GM10847 (cell line): Measurements from ENCODE around the gene HTT.

ENCODE experiments used
- POLR2A ChIP-seq: IDR thresholded peaks from 2 replicates; pipeline ENCODE4 v1.6.1; 2011; ENCODE audit not compliant: insufficient read length; ENCODE audit errors: extremely low read depth

Gene HTT

GRCh38 chr4:3255611-3256186 is 181.2 kb downstream of the HTT start:
- TF ChIP-seq POLR2A = no peak

- TF ChIP-seq POLR2A = no peak
Observed at GRCh38 chr4:3256230-3257102, 182.0 kb downstream of the HTT start.

DNA sequence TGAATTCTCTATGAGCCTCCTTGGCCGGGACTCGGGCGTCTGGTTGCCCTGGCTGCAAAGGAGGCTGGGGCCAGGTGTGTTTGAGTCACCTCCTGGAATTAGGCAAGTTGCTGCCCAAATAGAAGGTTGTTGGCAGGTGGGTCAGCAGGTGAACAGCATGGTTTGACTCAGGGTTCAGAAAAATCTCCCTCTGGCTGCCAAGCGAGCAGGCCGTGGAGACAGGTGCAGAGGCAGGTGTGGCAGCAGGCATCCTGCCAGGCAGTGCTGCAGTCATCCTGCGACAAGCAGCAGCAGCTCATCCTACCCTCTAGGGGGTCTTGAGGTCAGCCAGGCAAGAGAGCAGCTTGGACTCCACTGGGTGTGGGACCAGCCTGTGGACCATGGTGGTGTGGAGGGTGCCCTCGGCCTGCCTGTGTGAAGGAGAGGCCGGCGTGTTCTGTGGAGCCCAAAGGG is 182.6 kb downstream of the HTT start:
- no peak for TF ChIP-seq POLR2A

DNA sequence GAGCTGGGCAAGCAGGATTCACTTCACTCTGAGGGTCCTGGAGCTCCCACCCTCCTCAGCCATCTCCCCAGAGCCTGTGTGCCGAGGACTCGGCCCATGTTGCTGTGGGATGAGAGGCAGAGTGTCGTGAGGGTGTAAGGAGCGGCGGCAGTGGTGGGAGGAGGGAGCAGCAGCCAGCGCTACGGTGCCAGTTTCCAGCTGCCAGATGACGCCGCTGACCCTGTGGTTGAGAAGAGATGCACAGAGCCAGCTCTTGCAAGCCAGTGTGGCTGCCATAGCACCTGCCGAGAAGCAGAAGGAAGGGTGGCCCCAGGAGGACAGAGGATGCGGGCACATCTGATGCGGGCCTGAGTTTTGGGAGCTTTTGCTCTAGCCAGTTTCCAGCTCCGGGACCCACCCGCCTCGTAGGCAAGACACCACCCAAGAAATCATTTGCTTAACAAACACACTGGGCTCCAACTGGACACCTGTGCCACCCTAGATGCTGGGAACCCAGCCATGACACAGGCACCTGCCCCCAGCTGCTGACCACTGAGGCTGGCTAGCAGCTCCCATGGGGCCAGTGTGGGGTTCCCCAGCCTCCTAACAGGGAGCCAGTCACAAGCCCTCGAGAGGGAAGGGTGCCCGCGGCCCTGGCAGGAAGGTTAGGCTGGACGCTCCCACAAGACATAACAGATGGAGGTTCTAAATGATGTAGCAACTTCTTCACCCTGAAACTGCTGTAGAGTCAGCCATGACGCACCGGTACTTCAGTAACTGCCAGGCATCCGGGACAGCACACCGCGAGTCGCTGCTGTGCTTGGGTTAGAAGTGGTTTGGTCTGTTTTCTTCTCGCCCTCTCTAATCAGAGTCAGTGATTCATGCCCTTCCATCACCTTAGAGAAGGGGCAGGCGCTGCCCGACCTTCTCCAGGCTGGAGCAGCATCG is 183.3 kb downstream of the HTT start:
- TF ChIP-seq POLR2A = no peak

GRCh38 chr4:3261411-3262207 is 187.1 kb downstream of the HTT start:
- TF ChIP-seq POLR2A = no peak

DNA sequence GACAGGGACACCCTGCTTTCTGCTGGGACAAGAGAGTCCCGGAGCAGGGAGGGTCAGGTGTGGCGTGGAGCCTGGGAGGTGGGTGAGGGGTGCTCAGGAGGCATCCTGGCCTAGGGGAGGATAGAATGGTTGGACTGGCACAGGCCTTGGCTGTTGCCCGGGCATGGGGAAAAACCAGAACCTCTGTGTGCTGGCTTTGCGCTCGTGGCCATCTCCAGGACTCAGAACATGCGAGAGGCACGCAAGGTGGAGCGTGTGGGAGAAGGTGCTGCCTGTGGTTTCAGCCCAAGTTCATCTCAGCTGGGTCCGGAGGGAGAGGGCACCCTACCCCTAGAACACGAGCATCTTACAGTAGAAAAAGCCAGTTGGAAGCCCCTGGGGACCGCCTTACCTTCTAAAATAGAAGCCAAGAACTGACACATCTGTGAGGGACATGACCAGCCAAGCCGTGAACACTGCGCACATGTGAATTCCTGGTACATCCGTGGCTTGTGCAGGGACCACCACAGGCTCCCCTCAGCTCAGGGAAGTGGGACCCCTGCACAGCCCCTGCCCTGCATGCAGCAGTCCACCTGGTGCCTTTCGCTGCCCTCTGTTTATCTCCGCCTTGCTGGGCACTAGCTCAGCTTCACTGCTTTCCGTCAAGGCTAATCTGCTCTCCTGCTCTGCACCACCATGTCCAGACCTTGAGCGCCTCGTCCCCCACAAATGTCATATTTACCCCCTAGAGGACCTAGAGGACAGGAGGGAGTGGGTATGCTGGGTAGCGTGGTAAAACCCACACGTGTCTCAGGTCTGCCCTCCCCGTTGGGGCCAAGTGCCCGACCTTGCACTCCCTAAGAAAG is 187.9 kb downstream of the HTT start:
- TF ChIP-seq POLR2A = no peak

DNA sequence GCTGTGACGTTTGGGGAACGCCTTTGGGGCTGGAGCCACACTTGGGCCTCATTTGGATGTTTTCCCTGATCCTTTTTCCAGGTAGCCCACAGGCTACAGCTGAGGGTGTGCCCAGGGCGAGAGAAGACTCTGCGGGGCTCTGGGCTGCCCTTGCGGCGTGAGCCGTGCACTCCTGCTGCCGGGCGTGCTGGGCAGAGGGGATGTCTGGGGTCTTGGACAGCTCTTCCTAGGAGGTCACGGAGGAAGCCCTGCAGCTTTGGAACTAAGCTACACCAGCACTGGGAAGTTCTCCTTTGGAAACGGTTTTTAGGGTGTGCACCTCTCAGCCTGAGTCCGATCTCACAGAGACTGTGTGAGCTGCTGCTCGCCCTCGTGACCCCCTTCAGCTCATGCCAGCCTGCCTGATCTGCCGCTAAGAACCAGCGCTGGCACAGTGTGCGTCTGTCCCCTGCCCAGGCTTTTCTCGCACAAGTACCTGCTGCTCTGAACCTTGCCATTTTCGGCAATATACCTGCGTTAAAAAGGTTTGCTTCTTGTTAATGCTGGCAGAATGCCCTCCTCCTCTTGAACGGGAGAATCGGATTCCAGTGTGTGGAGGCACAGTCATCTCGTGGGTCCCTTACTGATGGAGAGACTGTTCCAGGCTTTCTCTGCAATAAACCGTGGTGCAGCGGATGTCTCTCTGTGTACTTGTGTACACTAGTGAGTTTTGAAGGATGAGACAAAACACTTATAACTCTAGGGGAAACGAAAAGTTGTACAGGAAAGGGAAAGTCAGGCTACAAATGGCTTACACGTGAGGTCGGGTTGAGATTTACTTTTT is 188.8 kb downstream of the HTT start:
- TF ChIP-seq POLR2A = no peak

DNA sequence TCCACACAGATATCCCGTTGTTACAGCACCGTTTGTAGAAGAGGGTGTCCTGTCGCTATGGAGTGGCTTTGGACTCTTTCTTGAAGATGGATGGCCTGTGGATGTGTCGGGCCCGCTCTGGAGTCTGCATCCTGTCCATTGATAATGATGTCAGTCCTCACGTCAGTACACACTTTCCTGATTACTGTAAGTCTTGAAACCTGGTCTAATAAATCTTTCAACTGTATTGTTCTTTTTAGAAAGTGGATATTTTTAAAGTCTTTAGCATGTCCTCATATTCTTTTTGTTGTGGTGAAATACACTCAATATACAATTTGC is 189.4 kb downstream of the HTT start:
- no peak for TF ChIP-seq POLR2A

- no peak for TF ChIP-seq POLR2A
Observed at GRCh38 chr4:3266076-3266475, 191.6 kb downstream of the HTT start.

GRCh38 chr4:3267576-3268394 is 193.3 kb downstream of the HTT start:
- no peak for TF ChIP-seq POLR2A

DNA sequence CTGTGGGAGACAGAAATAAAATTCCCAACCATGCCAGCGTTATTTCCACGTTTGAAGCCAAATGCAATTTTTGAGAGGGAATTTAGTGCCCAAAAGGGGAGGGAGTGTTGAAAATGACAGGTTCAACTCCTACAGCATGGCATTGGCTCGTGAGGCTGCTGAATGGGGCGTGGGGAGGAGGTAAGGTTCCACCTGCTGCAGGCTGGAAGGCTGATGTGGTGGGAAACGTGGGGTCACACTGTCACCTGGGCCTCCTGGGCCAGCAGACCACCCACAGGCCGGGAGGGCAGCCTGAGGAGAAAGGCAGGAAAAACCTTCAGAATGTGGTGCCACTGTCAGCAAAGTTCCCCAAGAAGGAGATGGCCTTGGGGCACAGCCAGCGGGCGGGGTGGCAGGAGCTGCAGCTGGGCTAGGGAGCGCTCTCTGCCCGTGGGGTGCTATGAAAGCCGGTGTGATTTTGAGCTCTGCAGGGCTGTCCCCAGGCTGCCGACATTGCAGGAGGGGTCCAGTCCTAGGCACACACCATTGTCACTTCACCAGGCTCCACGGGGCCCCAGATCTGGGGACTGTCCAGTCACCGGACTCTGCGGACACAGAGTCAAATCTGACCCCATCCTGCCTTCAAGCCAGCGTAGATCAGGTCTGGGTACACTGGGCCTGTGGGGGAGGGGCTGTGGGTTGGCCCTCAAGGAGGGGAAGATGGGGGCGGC is 194.1 kb downstream of the HTT start:
- TF ChIP-seq POLR2A = no peak

DNA sequence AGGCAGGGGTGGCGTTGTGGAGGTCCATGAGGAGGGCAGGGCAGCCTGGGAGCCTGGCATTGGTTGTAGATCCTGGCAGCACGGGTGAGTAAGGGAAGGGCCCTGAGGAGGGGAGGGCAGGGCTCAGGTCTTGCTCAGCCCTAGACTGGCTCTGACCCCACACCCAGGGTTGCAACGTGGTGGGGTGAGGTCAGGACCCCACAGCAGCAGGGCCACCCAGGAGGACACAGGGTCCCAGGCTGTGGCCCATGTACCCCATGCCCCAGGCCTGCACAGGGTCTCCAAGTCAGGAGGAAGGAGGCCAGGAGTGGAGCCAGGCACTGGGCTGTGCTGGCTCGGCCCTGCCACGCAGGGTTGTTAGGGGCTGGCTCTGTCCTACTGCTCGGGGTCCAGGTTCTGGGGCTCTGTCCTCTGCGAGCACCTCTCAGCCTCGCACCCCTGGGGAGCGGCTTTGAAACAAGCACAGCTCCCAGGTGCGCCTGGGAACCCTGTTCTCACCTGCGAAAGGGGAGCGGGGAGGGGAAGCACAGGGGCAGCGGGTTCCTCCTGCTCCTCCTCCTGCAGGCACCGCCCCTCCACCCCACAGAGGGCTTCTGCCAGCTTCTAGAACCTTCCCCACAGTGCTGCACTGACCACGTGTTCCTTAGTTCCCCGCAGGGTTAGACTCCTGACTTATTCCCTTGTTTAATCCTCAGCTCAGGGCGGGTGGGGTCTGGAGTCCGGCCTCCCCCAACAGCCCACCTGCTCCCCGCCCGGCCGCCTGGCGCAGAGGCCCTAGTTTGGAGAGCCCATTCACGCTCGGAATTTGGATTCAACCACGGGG is 194.8 kb downstream of the HTT start:
- no peak for TF ChIP-seq POLR2A
